PFSK-1 (cell line): ENCODE results near the gene TGM2.

Experiments
- FOXP2 ChIP-seq: optimal IDR thresholded peaks from 2 replicates; pipeline ENCODE3; 2011; ENCODE audit warnings: borderline replicate concordance, control low read depth, inconsistent platforms; ENCODE audit not compliant: insufficient read depth; ENCODE audit errors: extremely low read length, extremely low read depth
- POLR2AphosphoS5 ChIP-seq: IDR thresholded peaks from 2 replicates; pipeline ENCODE4 v1.6.1; 2012; ENCODE audit warnings: low read depth, mild to moderate bottlenecking, control low read depth, low read length, moderate library complexity
- SIN3A ChIP-seq: IDR thresholded peaks from 2 replicates; pipeline ENCODE4 v1.6.1; 2012; ENCODE audit warnings: mild to moderate bottlenecking, low read length, moderate library complexity, borderline replicate concordance; ENCODE audit not compliant: insufficient read depth
- TAF1 ChIP-seq: IDR thresholded peaks from 2 replicates; pipeline ENCODE4 v1.6.1; 2012; ENCODE audit warnings: low read length, control low read depth, borderline replicate concordance; ENCODE audit not compliant: insufficient read depth
- TF ChIP-seq, protein P1 (sequence below), 2 experiments: IDR thresholded peaks; 2 replicates each; pipeline versions ENCODE4 v1.6.1 to v1.8.0; 2011 to 2012; ENCODE audit warnings: low read depth in 2 of 2, low read length in 2 of 2, control low read depth in 1 of 2, inconsistent platforms in 1 of 2, mild to moderate bottlenecking in 1 of 2, moderate library complexity in 1 of 2; ENCODE audit not compliant: insufficient read depth in 1 of 2

Gene TGM2

DNA sequence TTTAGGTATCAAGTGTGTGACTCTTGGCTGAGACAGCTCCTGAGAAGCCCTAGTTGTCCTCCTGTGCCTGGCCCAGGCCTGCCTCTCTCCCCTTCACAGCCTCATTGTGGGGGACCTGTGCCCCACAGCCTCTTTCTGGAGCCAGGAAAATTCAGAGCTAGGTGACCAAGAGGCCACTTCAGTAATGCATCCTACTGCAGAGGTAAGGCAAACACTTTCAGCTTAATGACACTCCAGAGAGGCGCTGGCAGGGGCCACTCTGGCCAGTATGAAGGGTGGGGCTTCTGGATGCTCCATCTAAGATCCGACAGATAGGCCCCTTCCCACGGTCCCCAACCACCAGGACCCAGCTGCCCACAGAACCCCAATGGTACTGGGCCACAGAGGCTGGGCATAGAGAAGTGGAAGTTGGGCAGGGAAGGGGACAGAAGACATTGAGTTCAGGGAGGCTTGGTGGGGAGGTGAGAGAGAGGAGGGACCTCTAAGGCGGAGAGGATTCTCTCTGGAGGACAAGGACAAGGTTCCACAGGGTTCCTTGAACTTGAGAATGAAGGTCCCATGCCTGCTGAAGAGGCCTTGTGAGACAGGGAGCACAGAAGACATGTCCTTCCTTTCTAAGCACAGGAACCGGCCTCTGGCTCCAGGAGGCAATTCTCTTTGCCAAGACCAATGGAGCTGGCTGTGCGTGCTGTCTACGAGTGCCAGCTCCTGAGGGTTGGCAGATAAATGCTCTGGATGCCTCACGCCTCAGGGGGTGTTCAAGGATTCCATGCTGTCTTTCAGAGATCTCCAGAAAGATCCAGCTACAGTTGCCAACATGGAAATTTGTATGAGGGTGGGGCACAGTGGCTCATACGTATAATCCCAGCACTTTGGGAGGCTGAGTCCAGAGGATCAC lies 46.4 kb upstream of the TGM2 start:
- TF ChIP-seq POLR2AphosphoS5, result no peak
- TF ChIP-seq TAF1, result no peak
- TF ChIP-seq, protein P1, sequence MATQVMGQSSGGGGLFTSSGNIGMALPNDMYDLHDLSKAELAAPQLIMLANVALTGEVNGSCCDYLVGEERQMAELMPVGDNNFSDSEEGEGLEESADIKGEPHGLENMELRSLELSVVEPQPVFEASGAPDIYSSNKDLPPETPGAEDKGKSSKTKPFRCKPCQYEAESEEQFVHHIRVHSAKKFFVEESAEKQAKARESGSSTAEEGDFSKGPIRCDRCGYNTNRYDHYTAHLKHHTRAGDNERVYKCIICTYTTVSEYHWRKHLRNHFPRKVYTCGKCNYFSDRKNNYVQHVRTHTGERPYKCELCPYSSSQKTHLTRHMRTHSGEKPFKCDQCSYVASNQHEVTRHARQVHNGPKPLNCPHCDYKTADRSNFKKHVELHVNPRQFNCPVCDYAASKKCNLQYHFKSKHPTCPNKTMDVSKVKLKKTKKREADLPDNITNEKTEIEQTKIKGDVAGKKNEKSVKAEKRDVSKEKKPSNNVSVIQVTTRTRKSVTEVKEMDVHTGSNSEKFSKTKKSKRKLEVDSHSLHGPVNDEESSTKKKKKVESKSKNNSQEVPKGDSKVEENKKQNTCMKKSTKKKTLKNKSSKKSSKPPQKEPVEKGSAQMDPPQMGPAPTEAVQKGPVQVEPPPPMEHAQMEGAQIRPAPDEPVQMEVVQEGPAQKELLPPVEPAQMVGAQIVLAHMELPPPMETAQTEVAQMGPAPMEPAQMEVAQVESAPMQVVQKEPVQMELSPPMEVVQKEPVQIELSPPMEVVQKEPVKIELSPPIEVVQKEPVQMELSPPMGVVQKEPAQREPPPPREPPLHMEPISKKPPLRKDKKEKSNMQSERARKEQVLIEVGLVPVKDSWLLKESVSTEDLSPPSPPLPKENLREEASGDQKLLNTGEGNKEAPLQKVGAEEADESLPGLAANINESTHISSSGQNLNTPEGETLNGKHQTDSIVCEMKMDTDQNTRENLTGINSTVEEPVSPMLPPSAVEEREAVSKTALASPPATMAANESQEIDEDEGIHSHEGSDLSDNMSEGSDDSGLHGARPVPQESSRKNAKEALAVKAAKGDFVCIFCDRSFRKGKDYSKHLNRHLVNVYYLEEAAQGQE (IDR thresholded peaks at IDR 0.05; ENCODE audit: insufficient read depth in 1 of 2, low read depth in 2 of 2, low read length in 2 of 2), result no peak
- TF ChIP-seq FOXP2, result no peak
- no peak for TF ChIP-seq SIN3A

GRCh38 chr20:38210741-38211140 lies 45.7 kb upstream of the TGM2 start:
- TF ChIP-seq TAF1 (no peak), SIN3A (no peak), POLR2AphosphoS5 (no peak), FOXP2 (no peak)
- TF ChIP-seq, protein P1 (IDR thresholded peaks at IDR 0.05; ENCODE audit: insufficient read depth in 1 of 2, low read depth in 2 of 2, low read length in 2 of 2), result no peak

DNA sequence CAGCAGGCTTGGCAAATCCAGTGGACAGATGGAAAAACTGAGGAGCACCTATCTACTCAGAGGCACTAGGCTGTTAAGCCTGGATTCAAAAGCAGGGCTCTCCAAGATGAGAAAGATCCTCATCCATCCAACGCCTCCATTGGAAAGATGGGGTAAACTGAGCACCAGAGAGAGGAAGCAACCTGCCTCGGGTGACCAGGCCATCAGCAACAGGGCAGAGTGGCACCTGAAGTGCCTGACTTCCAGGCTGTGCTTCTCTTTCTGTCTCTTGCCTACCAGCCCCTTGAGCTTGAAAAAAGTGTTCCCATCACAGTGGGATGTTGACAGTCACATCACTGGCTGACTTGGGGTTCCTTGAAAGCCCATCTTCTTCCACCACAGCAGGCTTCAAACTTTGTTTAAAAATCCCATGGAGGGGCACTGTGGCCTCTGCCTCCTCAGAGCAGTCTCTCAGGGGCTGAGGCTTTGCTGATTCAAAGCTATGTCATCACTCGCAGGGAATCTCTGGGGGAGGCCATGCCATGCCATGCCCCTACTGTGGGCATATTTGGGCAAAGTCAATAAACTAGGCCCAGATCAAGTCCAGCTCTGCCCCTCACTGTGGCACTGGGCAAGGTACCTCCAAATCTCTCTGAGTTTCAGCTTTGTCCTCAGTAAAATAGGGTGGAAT lies 44.8 kb upstream of the TGM2 start:
- TF ChIP-seq, protein P1 (IDR thresholded peaks at IDR 0.05; ENCODE audit: insufficient read depth in 1 of 2, low read depth in 2 of 2, low read length in 2 of 2), result no peak
- TF ChIP-seq TAF1, result no peak
- no peak for TF ChIP-seq POLR2AphosphoS5
- no peak for TF ChIP-seq FOXP2
- TF ChIP-seq SIN3A, result no peak

DNA sequence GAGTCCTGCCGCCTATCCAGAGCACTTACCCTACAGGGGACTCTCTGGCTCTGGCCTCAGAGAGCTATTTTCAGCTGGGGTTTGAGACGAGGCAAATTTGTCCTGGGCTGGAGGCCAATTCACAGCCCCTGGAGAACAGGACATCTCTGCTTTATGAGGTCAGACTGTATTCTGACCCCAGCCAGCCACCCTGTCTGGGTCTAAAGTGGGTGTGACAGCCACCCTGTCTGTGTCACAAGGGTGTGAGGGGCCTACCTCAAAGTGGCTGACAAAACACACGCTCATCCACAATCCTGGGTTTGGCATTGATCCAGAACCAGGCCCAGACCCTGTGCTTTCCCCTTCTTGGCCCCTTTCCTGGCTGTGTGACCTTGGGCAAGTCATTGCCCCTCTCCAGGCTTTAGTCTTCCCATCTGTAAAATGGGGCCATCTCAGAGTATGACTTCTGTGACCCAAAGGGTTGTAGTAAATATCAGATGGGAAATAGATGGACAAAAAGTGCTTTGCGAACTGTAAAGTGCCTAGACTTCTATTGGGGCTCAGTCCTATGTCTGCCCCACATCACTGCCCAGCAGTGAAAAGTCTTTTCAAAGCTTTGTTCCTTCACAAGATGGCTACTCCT lies 44.1 kb upstream of the TGM2 start:
- TF ChIP-seq SIN3A (no peak), TAF1 (no peak), FOXP2 (no peak), POLR2AphosphoS5 (no peak)
- TF ChIP-seq, protein P1 (IDR thresholded peaks at IDR 0.05; ENCODE audit: insufficient read depth in 1 of 2, low read depth in 2 of 2, low read length in 2 of 2), result no peak
